Amniotic epithelial cell (primary cell): ENCODE results near the gene ME3.

ENCODE experiments used
- DNase-seq: peaks from one replicate; pipeline ENCODE4 v3.0.0-alpha.2; 2010; ENCODE audit warnings: low read depth

Gene ME3

GRCh38 chr11:86514453-86514852, 158.0 kb downstream of the ME3 start:
- DNase-seq = no peak

- no peak for DNase-seq
These were observed 158.6 kb downstream of the ME3 start for GRCh38 chr11:86513746-86514373.

GRCh38 chr11:86513138-86513537, 159.3 kb downstream of the ME3 start:
- no peak for DNase-seq

- peak; percentile 75 for DNase-seq
These were observed 161.3 kb downstream of the ME3 start for GRCh38 chr11:86511086-86511551.

GRCh38 chr11:86510674-86511073, 161.7 kb downstream of the ME3 start:
- no peak for DNase-seq

- DNase-seq = no peak
These were observed 162.3 kb downstream of the ME3 start for GRCh38 chr11:86510097-86510496.

- DNase-seq = no peak
These were observed 162.8 kb downstream of the ME3 start for GRCh38 chr11:86509588-86509974.

GRCh38 chr11:86508604-86509587, 163.5 kb downstream of the ME3 start:
- no peak for DNase-seq

GRCh38 chr11:86507249-86507845, 165.1 kb downstream of the ME3 start:
- DNase-seq = no peak

GRCh38 chr11:86506235-86506634, 166.2 kb downstream of the ME3 start:
- no peak for DNase-seq

GRCh38 chr11:86503131-86503530, 169.3 kb downstream of the ME3 start:
- no peak for DNase-seq

GRCh38 chr11:86502137-86502642, 170.2 kb downstream of the ME3 start:
- no peak for DNase-seq

- DNase-seq = no peak
These were observed 171.8 kb downstream of the ME3 start for GRCh38 chr11:86500500-86501140.

GRCh38 chr11:86499723-86500129, 172.7 kb downstream of the ME3 start:
- DNase-seq = no peak

GRCh38 chr11:86497836-86498235, 174.6 kb downstream of the ME3 start:
- no peak for DNase-seq

GRCh38 chr11:86497310-86497709, 175.1 kb downstream of the ME3 start:
- DNase-seq = peak; percentile 60

GRCh38 chr11:86495351-86495750, 177.1 kb downstream of the ME3 start:
- DNase-seq = no peak

- peak; percentile 53 for DNase-seq
These were observed 179.9 kb downstream of the ME3 start for GRCh38 chr11:86492370-86493010.

GRCh38 chr11:86491027-86491426, 181.4 kb downstream of the ME3 start:
- no peak for DNase-seq

GRCh38 chr11:86490582-86490981, 181.8 kb downstream of the ME3 start:
- peak; percentile 21 for DNase-seq

- DNase-seq = no peak
These were observed 183.0 kb downstream of the ME3 start for GRCh38 chr11:86489442-86489841.

- DNase-seq = peak; percentile 33
These were observed 183.9 kb downstream of the ME3 start for GRCh38 chr11:86488553-86488952.
